WTC11 (cell line): ENCODE measurements around the gene FAM89A. TPM values are rescaled to one million over a fixed set of nuclear protein-coding genes. Genes with fewer than 3 reads are reported as not detected.

Experiments
- ATAC-seq: fragments of 200-7000 bp; cut with Tn5 transposase; 2 replicates; pipeline ENCODE4 v1.10.0; 2021; ENCODE audit warnings: mild to moderate bottlenecking, moderate library complexity
- CTCF ChIA-PET: fragments of 300-600 bp; sonication (Branson Sonifier 250); formaldehyde crosslinking; loops from one replicate; lab custom pipeline; 2021; ENCODE audit warnings: antibody characterized with exemption; lab: Charles Lee
- POLR2A ChIA-PET: fragments of 350-600 bp; sonication (Branson Sonifier 250); formaldehyde crosslinking; loops from one replicate; lab custom pipeline; 2021; ENCODE audit warnings: antibody characterized with exemption; lab: Charles Lee
- DNase-seq: peaks from one replicate; pipeline ENCODE4 v3.0.0; 2021; ENCODE audit warnings: low spot score
- H3K27ac Mint-ChIP-seq: 2 replicates; pipeline ENCODE4 v1.8.0; 2021; ENCODE audit warnings: mixed read lengths
- H3K27me3 Mint-ChIP-seq: 2 replicates; pipeline ENCODE4 v1.8.0; 2021; ENCODE audit warnings: low read depth, mild to moderate bottlenecking, moderate library complexity, mixed read lengths
- H3K36me3 Mint-ChIP-seq: 2 replicates; pipeline ENCODE4 v1.8.0; 2021; ENCODE audit warnings: mixed read lengths
- H3K4me1 Mint-ChIP-seq: 2 replicates; pipeline ENCODE4 v1.8.0; 2022; ENCODE audit warnings: mixed read lengths
- H3K4me3 Mint-ChIP-seq: 2 replicates; pipeline ENCODE4 v1.8.0; 2021; ENCODE audit warnings: mild to moderate bottlenecking, moderate library complexity, mixed read lengths
- H3K9me3 Mint-ChIP-seq: 2 replicates; pipeline ENCODE4 v1.8.0; 2021; ENCODE audit warnings: mixed read lengths
- ERG ChIP-seq: fragments of 250-450 bp; sonication (Bioruptor Pico); IDR thresholded peaks from 2 replicates; pipeline ENCODE4 v1.8.0; 2021; ENCODE audit warnings: mild to moderate bottlenecking
- ETV6 ChIP-seq: sonication (generic); formaldehyde crosslinking; IDR thresholded peaks from 2 replicates; pipeline ENCODE4 v1.8.1; 2022; ENCODE audit warnings: mild to moderate bottlenecking, missing genetic modification reagents
- GABPB1 ChIP-seq: sonication (generic); formaldehyde crosslinking; IDR thresholded peaks from 2 replicates; pipeline ENCODE4 v1.8.1; 2023; ENCODE audit warnings: mild to moderate bottlenecking, missing genetic modification reagents
- MAX ChIP-seq: sonication (generic); formaldehyde crosslinking; IDR thresholded peaks from 2 replicates; pipeline ENCODE4 v1.8.0; 2022; ENCODE audit warnings: mild to moderate bottlenecking, missing genetic modification reagents
- MXD4 ChIP-seq: fragments of 250-450 bp; sonication (Bioruptor Pico); IDR thresholded peaks from 2 replicates; pipeline ENCODE4 v1.8.0; 2021; ENCODE audit warnings: mild to moderate bottlenecking, moderate library complexity, borderline replicate concordance
- MYBL2 ChIP-seq: sonication (generic); formaldehyde crosslinking; IDR thresholded peaks from 2 replicates; pipeline ENCODE4 v1.8.1; 2023; ENCODE audit warnings: mild to moderate bottlenecking, moderate library complexity, missing genetic modification reagents
- NFYB ChIP-seq: sonication (generic); formaldehyde crosslinking; conservative IDR thresholded peaks from 2 replicates; pipeline ENCODE4 v1.8.0; 2022; ENCODE audit warnings: low read depth, missing genetic modification reagents
- NR1H2 ChIP-seq: sonication (generic); formaldehyde crosslinking; IDR thresholded peaks from 2 replicates; pipeline ENCODE4 v1.9.0; 2021; ENCODE audit warnings: mild to moderate bottlenecking, moderate library complexity, missing genetic modification reagents
- NR2C2 ChIP-seq: sonication (generic); formaldehyde crosslinking; IDR thresholded peaks from 2 replicates; pipeline ENCODE4 v1.8.0; 2022; ENCODE audit warnings: mild to moderate bottlenecking, missing genetic modification reagents
- SOX15 ChIP-seq: fragments of 250-450 bp; sonication (Bioruptor Pico); IDR thresholded peaks from 2 replicates; pipeline ENCODE4 v1.9.0; 2021; ENCODE audit warnings: mild to moderate bottlenecking
- TEAD4 ChIP-seq: sonication (generic); formaldehyde crosslinking; IDR thresholded peaks from 2 replicates; pipeline ENCODE4 v1.8.0; 2022; ENCODE audit warnings: mild to moderate bottlenecking, missing genetic modification reagents
- ZNF121 ChIP-seq: sonication (generic); formaldehyde crosslinking; IDR thresholded peaks from 2 replicates; pipeline ENCODE4 v1.8.0; 2023; ENCODE audit warnings: missing genetic modification reagents
- ZNF232 ChIP-seq: sonication (generic); formaldehyde crosslinking; IDR thresholded peaks from 2 replicates; pipeline ENCODE4 v1.8.0; 2022; ENCODE audit warnings: mild to moderate bottlenecking, missing genetic modification reagents
- ZNF317 ChIP-seq: sonication (generic); formaldehyde crosslinking; IDR thresholded peaks from 2 replicates; pipeline ENCODE4 v1.8.1; 2023; ENCODE audit warnings: low read depth, mild to moderate bottlenecking, moderate library complexity, missing genetic modification reagents, borderline replicate concordance
- total RNA-seq: library from RNA; stranded (reverse); gene quantifications from 3 replicates; pipeline ENCODE4 v1.2.3, GENCODE V29; 2021
- TF ChIP-seq, protein P1 (sequence below): fragments of 250-450 bp; sonication (Bioruptor Pico); IDR thresholded peaks from 2 replicates; pipeline ENCODE4 v1.9.0; 2021; ENCODE audit warnings: mild to moderate bottlenecking, borderline replicate concordance
- TF ChIP-seq, protein P2 (sequence below): fragments of 250-450 bp; sonication (Bioruptor Pico); conservative IDR thresholded peaks from 2 replicates; pipeline ENCODE4 v1.9.0; 2021; ENCODE audit warnings: mild to moderate bottlenecking
- TF ChIP-seq, protein P3 (sequence below): sonication (generic); formaldehyde crosslinking; IDR thresholded peaks from 2 replicates; pipeline ENCODE4 v1.8.0; 2023; ENCODE audit warnings: missing genetic modification reagents
- TF ChIP-seq, protein P4 (sequence below): sonication (generic); formaldehyde crosslinking; IDR thresholded peaks from 2 replicates; pipeline ENCODE4 v1.8.1; 2022; ENCODE audit warnings: mild to moderate bottlenecking, moderate library complexity, missing genetic modification reagents
- TF ChIP-seq, protein P5 (sequence below): sonication (generic); formaldehyde crosslinking; IDR thresholded peaks from 2 replicates; pipeline ENCODE4 v1.8.1; 2022; ENCODE audit warnings: low read depth, mild to moderate bottlenecking, moderate library complexity, missing genetic modification reagents, borderline replicate concordance

FAM89A gene
- total RNA-seq, 1 experiment from 2014 or later: 2.4 TPM

- Mint-ChIP-seq H3K27ac (no peak overlapping the region), H3K4me3 (no peak overlapping the region), H3K4me1 (peaks cover 19% of the 10 kb centered on the region), H3K27me3 (peaks cover 59% of the 10 kb centered on the region), H3K9me3 (no peaks in the 10 kb centered on the region), H3K36me3 (no peaks in the 10 kb centered on the region)
- ChIA-PET CTCF (interaction anchor here (1.4 to 2.0 kb wide), 3 partner anchors 75 to 195 kb away, joined by 3 to 15 read pairs (median 14); no protein-coding TSS in a partner anchor), POLR2A (no interaction called here)
- no peak for DNase-seq
- no peak for TF ChIP-seq ZNF121 (CRISPR knock-in tag)
- TF ChIP-seq SOX15 (CRISPR knock-in tag): no peak
- no peak for TF ChIP-seq MXD4 (CRISPR knock-in tag)
- no peak for TF ChIP-seq MAX (CRISPR knock-in tag)
- no peak for TF ChIP-seq NR1H2 (CRISPR knock-in tag)
- no peak for TF ChIP-seq ZNF232
- TF ChIP-seq, protein P1, sequence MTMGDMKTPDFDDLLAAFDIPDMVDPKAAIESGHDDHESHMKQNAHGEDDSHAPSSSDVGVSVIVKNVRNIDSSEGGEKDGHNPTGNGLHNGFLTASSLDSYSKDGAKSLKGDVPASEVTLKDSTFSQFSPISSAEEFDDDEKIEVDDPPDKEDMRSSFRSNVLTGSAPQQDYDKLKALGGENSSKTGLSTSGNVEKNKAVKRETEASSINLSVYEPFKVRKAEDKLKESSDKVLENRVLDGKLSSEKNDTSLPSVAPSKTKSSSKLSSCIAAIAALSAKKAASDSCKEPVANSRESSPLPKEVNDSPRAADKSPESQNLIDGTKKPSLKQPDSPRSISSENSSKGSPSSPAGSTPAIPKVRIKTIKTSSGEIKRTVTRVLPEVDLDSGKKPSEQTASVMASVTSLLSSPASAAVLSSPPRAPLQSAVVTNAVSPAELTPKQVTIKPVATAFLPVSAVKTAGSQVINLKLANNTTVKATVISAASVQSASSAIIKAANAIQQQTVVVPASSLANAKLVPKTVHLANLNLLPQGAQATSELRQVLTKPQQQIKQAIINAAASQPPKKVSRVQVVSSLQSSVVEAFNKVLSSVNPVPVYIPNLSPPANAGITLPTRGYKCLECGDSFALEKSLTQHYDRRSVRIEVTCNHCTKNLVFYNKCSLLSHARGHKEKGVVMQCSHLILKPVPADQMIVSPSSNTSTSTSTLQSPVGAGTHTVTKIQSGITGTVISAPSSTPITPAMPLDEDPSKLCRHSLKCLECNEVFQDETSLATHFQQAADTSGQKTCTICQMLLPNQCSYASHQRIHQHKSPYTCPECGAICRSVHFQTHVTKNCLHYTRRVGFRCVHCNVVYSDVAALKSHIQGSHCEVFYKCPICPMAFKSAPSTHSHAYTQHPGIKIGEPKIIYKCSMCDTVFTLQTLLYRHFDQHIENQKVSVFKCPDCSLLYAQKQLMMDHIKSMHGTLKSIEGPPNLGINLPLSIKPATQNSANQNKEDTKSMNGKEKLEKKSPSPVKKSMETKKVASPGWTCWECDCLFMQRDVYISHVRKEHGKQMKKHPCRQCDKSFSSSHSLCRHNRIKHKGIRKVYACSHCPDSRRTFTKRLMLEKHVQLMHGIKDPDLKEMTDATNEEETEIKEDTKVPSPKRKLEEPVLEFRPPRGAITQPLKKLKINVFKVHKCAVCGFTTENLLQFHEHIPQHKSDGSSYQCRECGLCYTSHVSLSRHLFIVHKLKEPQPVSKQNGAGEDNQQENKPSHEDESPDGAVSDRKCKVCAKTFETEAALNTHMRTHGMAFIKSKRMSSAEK (CRISPR knock-in tag): no peak
- no peak for TF ChIP-seq MYBL2 (CRISPR knock-in tag)
- no peak for TF ChIP-seq ZNF317 (CRISPR knock-in tag)
- TF ChIP-seq, protein P2, sequence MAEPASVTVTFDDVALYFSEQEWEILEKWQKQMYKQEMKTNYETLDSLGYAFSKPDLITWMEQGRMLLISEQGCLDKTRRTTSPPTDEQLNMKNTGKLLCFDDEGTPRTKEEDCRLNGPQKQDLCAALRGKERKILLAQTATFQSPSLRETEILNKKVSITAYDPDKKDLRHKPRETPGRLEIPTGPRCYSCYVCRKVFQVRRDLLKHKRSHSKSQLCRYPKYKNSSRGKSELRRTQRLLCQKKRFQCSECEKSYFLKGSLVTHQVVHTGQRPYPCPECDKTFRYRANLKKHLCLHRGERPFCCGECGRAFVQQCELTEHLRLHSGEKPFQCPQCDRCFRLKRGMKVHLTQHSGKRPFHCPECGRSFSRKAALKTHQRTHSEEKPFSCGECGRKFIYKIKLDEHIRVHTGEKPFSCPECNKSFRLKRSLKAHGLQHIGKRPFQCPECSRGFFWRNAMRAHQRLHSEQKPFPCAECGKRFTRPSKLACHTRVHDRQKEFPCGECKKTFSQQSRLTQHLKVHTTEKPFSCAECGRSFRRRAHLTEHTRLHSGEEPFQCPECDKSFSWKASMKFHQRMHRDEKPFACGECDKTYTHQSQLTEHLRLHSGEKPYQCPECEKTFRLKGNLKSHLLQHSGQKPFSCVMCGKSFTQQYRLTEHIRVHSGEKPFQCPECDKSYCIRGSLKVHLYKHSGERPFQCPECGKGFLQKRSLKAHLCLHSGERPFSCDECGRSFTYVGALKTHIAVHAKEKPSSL (CRISPR knock-in tag): no peak
- TF ChIP-seq GABPB1: no peak
- TF ChIP-seq ERG (CRISPR knock-in tag): no peak
- no peak for TF ChIP-seq ETV6 (CRISPR knock-in tag)
- TF ChIP-seq, protein P3, sequence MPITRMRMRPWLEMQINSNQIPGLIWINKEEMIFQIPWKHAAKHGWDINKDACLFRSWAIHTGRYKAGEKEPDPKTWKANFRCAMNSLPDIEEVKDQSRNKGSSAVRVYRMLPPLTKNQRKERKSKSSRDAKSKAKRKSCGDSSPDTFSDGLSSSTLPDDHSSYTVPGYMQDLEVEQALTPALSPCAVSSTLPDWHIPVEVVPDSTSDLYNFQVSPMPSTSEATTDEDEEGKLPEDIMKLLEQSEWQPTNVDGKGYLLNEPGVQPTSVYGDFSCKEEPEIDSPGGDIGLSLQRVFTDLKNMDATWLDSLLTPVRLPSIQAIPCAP (CRISPR knock-in tag): no peak
- TF ChIP-seq NR2C2 (CRISPR knock-in tag): no peak
- no peak for TF ChIP-seq NFYB (CRISPR knock-in tag)
- TF ChIP-seq, protein P4, sequence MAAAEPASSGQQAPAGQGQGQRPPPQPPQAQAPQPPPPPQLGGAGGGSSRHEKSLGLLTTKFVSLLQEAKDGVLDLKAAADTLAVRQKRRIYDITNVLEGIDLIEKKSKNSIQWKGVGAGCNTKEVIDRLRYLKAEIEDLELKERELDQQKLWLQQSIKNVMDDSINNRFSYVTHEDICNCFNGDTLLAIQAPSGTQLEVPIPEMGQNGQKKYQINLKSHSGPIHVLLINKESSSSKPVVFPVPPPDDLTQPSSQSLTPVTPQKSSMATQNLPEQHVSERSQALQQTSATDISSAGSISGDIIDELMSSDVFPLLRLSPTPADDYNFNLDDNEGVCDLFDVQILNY (CRISPR knock-in tag): no peak
- TF ChIP-seq TEAD4 (CRISPR knock-in tag): no peak
- TF ChIP-seq, protein P5, sequence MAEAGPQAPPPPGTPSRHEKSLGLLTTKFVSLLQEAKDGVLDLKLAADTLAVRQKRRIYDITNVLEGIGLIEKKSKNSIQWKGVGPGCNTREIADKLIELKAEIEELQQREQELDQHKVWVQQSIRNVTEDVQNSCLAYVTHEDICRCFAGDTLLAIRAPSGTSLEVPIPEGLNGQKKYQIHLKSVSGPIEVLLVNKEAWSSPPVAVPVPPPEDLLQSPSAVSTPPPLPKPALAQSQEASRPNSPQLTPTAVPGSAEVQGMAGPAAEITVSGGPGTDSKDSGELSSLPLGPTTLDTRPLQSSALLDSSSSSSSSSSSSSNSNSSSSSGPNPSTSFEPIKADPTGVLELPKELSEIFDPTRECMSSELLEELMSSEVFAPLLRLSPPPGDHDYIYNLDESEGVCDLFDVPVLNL (CRISPR knock-in tag): no peak
- ATAC-seq: no peak
Measured at GRCh38 chr1:231016234-231016633, 23.8 kb downstream of the FAM89A start.
